Ishikawa (cell line): ENCODE data around the gene ANKRD13A.

Source experiments
- CEBPB ChIP-seq: IDR thresholded peaks from 2 replicates; pipeline ENCODE4 v1.6.1; 2012
- EP300 ChIP-seq: IDR thresholded peaks from 2 replicates; pipeline ENCODE4 v1.6.1; 2012; ENCODE audit warnings: borderline replicate concordance
- MAX ChIP-seq: IDR thresholded peaks from 2 replicates; pipeline ENCODE4 v1.6.1; 2012
- NFIC ChIP-seq: IDR thresholded peaks from 2 replicates; pipeline ENCODE4 v1.6.1; 2012
- RAD21 ChIP-seq: IDR thresholded peaks from 2 replicates; pipeline ENCODE4 v1.6.1; 2012; ENCODE audit warnings: low read depth
- REST ChIP-seq: IDR thresholded peaks from 2 replicates; pipeline ENCODE4 v1.6.1; 2012; ENCODE audit warnings: low read depth, mild to moderate bottlenecking
- TAF1 ChIP-seq: IDR thresholded peaks from 2 replicates; pipeline ENCODE4 v1.6.1; 2012; ENCODE audit warnings: low read depth, mild to moderate bottlenecking
- TCF12 ChIP-seq: IDR thresholded peaks from 2 replicates; pipeline ENCODE4 v1.6.1; 2012; ENCODE audit warnings: low read depth
- USF1 ChIP-seq: IDR thresholded peaks from 2 replicates; pipeline ENCODE4 v1.6.1; 2012
- ZBTB7A ChIP-seq: IDR thresholded peaks from 2 replicates; pipeline ENCODE4 v1.6.1; 2012; ENCODE audit warnings: low read depth

GRCh38 chr12:109999649-109999971, 380 bp downstream of the ANKRD13A start:
- TF ChIP-seq CEBPB: no peak
- no peak for TF ChIP-seq NFIC
- no peak for TF ChIP-seq TAF1
- TF ChIP-seq EP300: no peak
- no peak for TF ChIP-seq REST
- TF ChIP-seq MAX: no peak
- TF ChIP-seq ZBTB7A: peak; percentile 6
- TF ChIP-seq USF1: no peak
- TF ChIP-seq RAD21: no peak
- TF ChIP-seq TCF12: no peak
